H1 (cell line): ENCODE data around the gene COX18. TPM values are rescaled to one million over a fixed set of nuclear protein-coding genes. Genes with fewer than 3 reads are reported as not detected.

ENCODE experiments used
- EGR1 ChIP-seq: IDR thresholded peaks from 2 replicates; pipeline ENCODE4 v1.6.1; 2011; ENCODE audit warnings: low read depth, low read length, borderline replicate concordance
- KDM4A ChIP-seq: IDR thresholded peaks from one replicate; pipeline ENCODE4 v1.7.1; 2012; ENCODE audit warnings: low read depth, mild to moderate bottlenecking, moderate library complexity, low read length, inconsistent platforms; ENCODE audit not compliant: severe bottlenecking
- polyA plus RNA-seq, 7 experiments: library from polyadenylated mRNA; depleted of rRNA in 3 of 7; stranded (reverse) in 5 of 7; unstranded in 2 of 7; fragments of >200 nt in 5 of 7; fragments of 200-250 nt in 2 of 7; gene quantifications; 1 replicate in 5 of 7; 2 replicates in 1 of 7; 4 replicates in 1 of 7; pipeline versions ENCODE4 v1.2.1 to v1.2.3, GENCODE V29; 2011 to 2013; ENCODE audit warnings: missing spikeins in 2 of 7, mixed read lengths in 2 of 7
- total RNA-seq: library from RNA; stranded (reverse); fragmentation: NEBNext Ultra II Directional; extraction: Animal tissue kit (Norgen Biotek cat#: 25700); gene quantifications from 2 replicates; pipeline ENCODE4 v1.2.1, GENCODE V29; 2021

COX18 gene
- total and polyA plus RNA-seq, 2 of the 8 experiments (the other 6 are each of a cell fraction or from before 2014, with no cell fraction given) = 23.0 to 23.7 TPM

DNA sequence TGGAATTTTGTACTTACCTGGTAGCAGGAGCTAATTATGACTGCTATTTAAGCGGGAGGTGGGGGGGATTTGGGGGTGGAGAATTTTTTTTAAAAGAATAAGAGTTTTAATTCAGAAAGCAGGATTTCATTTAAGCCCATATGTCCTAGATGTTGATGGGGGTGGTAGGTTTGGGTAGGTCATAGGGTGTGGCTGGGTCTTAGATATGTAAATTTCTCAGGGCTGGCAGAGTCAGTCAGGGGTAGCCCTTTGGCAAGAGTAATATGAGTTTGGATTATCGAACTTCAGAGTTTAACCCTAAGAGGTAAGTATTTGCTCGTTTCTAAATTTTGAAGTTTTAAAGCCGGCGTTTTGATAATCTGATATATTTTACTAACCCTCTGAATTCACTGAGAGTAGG lies 35.2 kb upstream of the COX18 start (continued):
- no peak for TF ChIP-seq KDM4A
- no peak for TF ChIP-seq EGR1
